Brain microvascular endothelial cell (primary cell): Measurements from ENCODE around the gene RPRD1B.

ENCODE experiments used
- DNase-seq: peaks from one replicate; pipeline ENCODE4 v3.0.0-alpha.2; 2020
- H3K27ac ChIP-seq: fragments of 250-450 bp; sonication (Bioruptor Pico); 2 replicates; pipeline ENCODE4 v1.5.1; 2020; ENCODE audit warnings: mild to moderate bottlenecking, moderate library complexity
- H3K27me3 ChIP-seq: fragments of 250-450 bp; sonication (Bioruptor Pico); replicated peaks from 2 replicates; pipeline ENCODE4 v1.5.1; 2020; ENCODE audit warnings: mild to moderate bottlenecking
- H3K36me3 ChIP-seq: fragments of 250-450 bp; sonication (Bioruptor Pico); replicated peaks from 2 replicates; pipeline ENCODE4 v1.5.1; 2020; ENCODE audit warnings: mild to moderate bottlenecking
- H3K4me3 ChIP-seq: 2 replicates; pipeline ENCODE4 v1.5.1; 2011; ENCODE audit warnings: low read depth, mild to moderate bottlenecking, control low read depth, low read length, moderate library complexity
- in situ Hi-C: cut with HindIII; loops from 2 replicates; pipeline ENCODE4 v1.10.0; 2017; ENCODE audit warnings: low sequenced_read_pairs, low pct_ligation_motif_present
- TF ChIP-seq, protein P1 (sequence below): IDR thresholded peaks from 2 replicates; pipeline ENCODE4 v1.5.1; 2011; ENCODE audit warnings: low read depth, mild to moderate bottlenecking, moderate library complexity, low read length, control low read depth, inconsistent platforms; ENCODE audit errors: missing control alignments

Gene RPRD1B

DNA sequence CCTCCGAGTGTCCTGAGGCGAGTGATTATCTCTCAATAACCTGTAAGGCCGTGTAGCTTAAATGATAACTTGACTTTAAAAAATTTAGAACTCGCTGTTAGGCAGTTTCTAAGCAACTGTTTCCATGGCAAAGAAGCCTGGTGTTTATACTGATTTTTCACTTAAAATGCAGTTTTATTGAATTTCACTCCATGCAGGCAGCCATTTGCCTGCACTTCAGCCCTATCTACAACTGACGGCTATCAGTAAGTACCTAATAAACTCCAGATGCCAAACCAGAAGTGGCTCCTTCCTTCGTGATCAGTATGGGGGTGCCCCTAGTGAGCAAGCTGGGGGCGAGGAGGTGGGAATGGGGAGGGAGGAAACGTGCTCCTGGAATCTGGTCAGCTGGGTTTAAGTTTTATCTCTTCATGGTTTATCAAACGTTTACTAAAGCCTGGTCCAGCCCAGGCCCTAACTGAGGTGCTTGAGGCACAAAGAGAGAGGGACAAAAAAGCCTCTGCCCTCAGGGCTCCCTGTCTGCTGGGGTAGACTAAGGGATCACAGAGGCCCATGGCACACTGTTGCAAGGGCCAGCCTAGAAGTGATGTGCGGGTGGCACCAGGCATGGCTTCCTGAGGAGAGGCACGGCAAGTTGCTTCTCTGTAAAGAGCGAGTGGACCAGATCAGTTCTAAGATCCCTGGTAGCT is 45.8 kb upstream of the RPRD1B start:
- no peak overlapping the region for H3K4me3 ChIP-seq
- no peaks in the 10 kb centered on the region for H3K36me3 ChIP-seq
- in situ Hi-C loops = no loop called here
- TF ChIP-seq, protein P1, sequence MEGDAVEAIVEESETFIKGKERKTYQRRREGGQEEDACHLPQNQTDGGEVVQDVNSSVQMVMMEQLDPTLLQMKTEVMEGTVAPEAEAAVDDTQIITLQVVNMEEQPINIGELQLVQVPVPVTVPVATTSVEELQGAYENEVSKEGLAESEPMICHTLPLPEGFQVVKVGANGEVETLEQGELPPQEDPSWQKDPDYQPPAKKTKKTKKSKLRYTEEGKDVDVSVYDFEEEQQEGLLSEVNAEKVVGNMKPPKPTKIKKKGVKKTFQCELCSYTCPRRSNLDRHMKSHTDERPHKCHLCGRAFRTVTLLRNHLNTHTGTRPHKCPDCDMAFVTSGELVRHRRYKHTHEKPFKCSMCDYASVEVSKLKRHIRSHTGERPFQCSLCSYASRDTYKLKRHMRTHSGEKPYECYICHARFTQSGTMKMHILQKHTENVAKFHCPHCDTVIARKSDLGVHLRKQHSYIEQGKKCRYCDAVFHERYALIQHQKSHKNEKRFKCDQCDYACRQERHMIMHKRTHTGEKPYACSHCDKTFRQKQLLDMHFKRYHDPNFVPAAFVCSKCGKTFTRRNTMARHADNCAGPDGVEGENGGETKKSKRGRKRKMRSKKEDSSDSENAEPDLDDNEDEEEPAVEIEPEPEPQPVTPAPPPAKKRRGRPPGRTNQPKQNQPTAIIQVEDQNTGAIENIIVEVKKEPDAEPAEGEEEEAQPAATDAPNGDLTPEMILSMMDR = no peak
- no peaks in the 10 kb centered on the region for H3K27me3 ChIP-seq
- no peak for DNase-seq
- no peak overlapping the region for H3K27ac ChIP-seq

DNA sequence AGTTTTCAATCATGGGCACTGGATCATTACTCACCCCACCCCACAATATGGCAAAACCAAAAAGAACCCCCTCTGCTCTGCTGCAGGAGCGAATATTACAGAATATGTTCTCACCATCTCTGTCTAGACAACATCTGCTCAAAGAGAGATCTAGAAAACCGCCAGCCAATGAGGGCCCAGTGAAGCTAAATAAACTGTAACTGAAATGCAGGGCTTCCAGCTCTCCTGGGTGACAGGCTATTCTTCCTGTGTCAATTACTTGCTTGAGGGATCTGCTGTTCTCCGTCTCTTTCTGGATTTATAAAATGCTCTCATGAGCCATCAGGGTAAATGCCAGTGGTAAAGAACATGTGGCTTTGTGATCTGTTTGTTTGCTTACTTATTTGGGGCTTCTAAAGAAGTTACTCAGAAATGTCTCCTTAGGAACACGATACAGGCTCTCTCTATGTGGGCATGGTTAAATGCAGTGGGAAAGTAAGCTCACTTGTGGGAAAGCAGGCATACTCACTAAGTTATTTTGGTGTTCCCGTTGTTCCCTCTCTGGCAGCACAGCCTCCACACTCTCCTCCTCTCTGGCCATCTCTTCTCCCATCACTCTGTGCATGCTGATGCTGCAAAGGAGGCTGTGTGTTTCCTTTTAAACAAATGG is 45.1 kb upstream of the RPRD1B start:
- in situ Hi-C loops = no loop called here
- TF ChIP-seq, protein P1 = no peak
- DNase-seq = no peak

DNA sequence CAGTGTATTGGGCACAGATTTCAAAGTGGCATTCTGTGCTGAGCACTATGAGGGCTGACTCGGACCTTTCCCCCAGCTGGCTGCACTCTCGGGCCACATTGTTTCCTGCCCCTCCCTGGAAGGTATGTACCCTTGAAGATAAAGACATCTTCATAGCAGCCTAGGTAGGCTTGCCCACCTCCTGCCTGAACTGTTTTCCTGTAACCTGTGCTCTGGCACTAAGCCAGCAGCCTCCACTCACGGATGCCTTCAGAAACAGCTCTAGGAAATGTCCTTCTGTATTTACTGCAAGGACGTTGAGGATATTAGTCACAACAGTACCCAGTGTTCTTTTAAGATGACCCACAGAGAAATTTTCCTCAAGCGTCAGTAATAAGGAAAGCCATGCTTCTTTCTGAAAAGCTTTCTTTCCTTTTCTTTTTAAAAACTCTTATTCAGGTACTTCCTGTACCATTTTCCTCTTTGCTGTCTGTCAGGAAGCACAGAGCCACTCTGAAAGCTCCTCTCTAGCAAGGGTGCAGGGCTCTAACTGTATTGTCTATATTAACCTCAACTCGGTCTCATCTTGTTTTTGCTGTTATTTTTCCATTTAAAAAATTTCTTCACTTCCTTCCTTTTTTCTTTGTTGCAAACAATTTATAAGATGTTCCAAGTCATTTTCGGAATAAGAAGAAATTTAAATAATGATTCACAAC is 43.8 kb upstream of the RPRD1B start:
- TF ChIP-seq, protein P1 = no peak
- in situ Hi-C loops = loop anchor here (10.0 kb wide), 1 partner anchor 75 kb away; no protein-coding TSS in a partner anchor
- no peaks in the 10 kb centered on the region for H3K36me3 ChIP-seq
- H3K27ac ChIP-seq = peak overlapping the region; percentile 48
- DNase-seq = no peak
- H3K4me3 ChIP-seq = no peak overlapping the region
- H3K27me3 ChIP-seq = no peaks in the 10 kb centered on the region

More for the DNA sequence above, 45.1 kb upstream of the RPRD1B start:
- no peak overlapping the region for H3K27ac ChIP-seq
- H3K36me3 ChIP-seq = no peaks in the 10 kb centered on the region
- H3K4me3 ChIP-seq = no peak overlapping the region
- H3K27me3 ChIP-seq = no peaks in the 10 kb centered on the region

DNA sequence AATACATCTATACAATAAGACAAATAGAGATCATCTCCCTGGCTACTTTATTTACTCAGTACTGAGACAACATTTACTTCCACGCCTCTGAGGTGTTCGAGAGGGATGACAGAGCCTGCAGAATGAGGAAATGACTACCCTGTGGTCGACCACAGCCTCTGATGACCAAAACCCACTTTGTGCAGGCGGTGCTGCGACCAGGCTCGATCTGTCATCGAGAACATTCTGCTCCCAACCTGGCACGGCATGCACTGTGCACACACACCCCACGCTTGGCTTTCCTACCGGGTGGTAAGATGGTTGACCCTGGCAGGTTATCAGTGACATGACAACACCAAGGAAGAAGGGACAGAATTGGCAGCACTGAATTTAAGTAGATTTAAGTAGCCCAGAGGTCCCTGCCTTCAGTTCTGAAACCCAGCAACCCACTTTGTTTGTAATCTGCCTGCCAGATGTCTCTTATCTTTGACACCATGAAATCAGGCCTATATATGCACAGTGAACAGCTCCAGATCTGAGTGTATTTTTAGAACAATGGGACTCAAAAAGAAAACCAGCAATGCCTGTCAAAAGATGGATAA is 42.9 kb upstream of the RPRD1B start:
- Histone ChIP-seq H3K27me3 (no peaks in the 10 kb centered on the region), H3K4me3 (no peak overlapping the region), H3K36me3 (no peaks in the 10 kb centered on the region), H3K27ac (peak overlapping the region; percentile 48)
- TF ChIP-seq, protein P1 = no peak
- in situ Hi-C loops = loop anchor here (10.0 kb wide), 1 partner anchor 76 kb away; no protein-coding TSS in a partner anchor
- DNase-seq = peak; percentile 84

DNA sequence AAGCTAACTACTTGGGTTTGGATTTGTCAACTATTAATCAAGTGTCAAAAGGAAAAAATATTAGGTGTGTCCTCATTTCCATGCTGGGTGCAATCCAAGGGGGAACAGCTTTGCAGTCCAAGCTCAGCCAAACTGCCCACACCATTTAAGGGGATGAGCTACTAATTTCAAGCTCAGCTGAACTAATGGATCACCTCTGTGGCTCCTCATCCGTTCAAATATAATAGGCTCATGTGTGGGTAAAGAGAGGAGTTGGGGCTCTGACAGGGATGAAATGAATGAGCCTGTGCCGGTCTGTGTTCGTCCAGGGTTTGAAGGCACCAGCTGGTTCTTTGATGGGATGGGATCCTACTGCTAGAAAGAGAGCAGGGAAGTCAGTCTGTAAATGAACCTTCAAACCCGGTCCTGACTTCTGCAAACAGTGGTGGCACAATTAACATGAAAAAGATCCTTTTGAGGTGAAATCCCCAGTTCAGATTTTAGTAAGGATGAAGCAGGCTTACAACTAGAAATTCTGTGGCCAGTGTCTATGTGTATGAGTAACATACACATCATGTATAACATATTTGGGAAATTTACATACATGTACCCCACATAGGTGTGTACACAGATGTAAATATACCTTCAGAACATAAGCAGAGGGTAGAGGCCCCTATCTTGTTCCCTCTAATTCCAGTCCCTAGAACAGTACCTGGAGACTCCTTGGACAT is 42.2 kb upstream of the RPRD1B start:
- Histone ChIP-seq H3K27ac (peak overlapping the region; percentile 48), H3K27me3 (no peaks in the 10 kb centered on the region), H3K36me3 (peaks cover 3% of the 10 kb centered on the region), H3K4me3 (no peak overlapping the region)
- no peak for DNase-seq
- in situ Hi-C loops = loop anchor here (10.0 kb wide), 1 partner anchor 77 kb away; no protein-coding TSS in a partner anchor
- TF ChIP-seq, protein P1 = no peak
